HG02763 (cell line): ENCODE data around the gene GORASP1.

Experiments used
- ATAC-seq: cut with Tn5 transposase; IDR thresholded peaks from one replicate; pipeline ENCODE4 v1.9.1; 2021; ENCODE audit warnings: mild to moderate bottlenecking, moderate library complexity; ENCODE audit not compliant: unreplicated experiment

Gene GORASP1

DNA sequence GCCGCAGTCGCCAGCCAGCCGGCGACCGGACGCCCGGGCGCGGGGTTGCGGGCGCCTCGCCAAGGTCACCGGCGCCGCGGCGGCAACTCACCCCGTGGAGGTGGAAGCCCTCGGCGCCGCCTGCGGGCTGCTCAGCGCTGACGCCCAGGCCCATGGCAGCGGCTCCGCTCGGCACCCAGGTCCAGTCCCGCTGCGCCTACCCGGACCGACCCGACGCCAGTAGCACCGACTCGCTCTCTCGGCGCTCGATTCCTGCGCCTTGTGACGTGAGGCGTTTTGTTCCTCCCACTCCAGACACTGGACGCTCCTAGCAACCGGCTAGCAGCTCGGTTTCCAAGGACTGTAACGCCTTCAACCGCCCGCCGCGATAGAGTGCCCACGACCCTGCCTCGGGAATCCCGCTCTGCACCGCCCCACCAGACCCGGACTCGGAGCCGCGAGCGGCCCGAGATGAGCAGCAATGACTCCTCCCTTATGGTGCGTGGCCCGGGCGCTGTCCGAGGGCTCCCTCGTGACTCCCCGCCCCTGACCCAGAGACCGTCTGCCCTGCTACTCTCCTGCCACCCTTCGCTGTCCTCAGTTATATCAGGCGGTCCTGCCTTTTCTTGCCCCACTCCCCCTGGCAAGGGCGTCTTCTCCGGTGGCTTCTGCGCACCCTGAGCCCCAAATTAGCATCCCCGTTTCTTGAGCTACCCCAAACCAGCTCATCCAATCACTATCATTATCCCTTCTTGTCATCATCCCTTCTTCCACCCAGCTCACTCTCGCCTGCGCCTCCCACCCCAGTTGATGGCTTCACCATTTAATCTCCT lies at the start of gene GORASP1, which contains the start of gene TTC21A:
Gene GORASP1, minus strand, starts transcription at position 240 of the 812 bp plus-strand sequence. Its CDS starts 86 bp downstream, at position 154.
Gene TTC21A, plus strand, starts transcription at position 293 of the 812 bp plus-strand sequence. Its CDS starts 158 bp downstream, at position 451.
- peak; percentile 40 for ATAC-seq

- no peak for ATAC-seq
Observed at GRCh38 chr3:39156421-39156820, 49.0 kb upstream of the GORASP1 start.

- ATAC-seq: no peak
Observed at GRCh38 chr3:39154280-39155021, 47.0 kb upstream of the GORASP1 start.

- no peak for ATAC-seq
Observed at GRCh38 chr3:39153977-39154279, 46.5 kb upstream of the GORASP1 start.

- no peak for ATAC-seq
Observed at GRCh38 chr3:39150803-39151631, 43.6 kb upstream of the GORASP1 start.

GRCh38 chr3:39150148-39150802 lies 42.8 kb upstream of the GORASP1 start:
- ATAC-seq: no peak

DNA sequence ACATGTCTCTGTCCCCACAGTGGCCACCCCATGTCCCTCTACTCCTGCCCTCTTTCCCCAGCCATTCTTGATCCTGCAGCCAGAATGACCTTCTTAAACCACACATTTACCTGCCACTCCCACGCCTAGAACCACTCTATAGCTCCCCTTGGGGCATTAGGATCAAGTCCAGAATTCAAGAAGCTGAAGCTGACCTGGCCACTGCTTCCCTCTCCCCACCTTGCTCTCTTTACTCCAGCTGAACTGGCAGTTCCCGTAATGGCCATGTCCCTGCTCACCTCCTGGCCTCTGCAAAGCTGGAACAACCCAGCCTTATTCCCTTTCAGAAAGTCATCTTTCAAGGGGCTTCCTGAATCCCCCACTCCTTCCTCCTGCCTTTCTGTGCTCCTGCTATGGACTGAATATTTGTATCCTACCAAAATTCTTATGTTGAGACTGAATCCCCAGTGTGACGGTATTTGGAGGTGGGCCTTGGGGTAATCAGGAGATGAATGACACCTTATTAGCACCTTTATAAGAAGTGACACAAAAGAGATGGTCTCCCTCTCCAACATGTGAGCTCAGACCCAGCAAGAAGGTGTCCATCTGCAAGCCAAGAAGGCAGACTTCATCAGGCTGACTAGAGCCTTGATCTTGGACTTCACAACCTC lies 42.2 kb upstream of the GORASP1 start:
- no peak for ATAC-seq

GRCh38 chr3:39149059-39149455 lies 41.6 kb upstream of the GORASP1 start:
- no peak for ATAC-seq

- no peak for ATAC-seq
Observed at GRCh38 chr3:39148435-39149058, 41.1 kb upstream of the GORASP1 start.

DNA sequence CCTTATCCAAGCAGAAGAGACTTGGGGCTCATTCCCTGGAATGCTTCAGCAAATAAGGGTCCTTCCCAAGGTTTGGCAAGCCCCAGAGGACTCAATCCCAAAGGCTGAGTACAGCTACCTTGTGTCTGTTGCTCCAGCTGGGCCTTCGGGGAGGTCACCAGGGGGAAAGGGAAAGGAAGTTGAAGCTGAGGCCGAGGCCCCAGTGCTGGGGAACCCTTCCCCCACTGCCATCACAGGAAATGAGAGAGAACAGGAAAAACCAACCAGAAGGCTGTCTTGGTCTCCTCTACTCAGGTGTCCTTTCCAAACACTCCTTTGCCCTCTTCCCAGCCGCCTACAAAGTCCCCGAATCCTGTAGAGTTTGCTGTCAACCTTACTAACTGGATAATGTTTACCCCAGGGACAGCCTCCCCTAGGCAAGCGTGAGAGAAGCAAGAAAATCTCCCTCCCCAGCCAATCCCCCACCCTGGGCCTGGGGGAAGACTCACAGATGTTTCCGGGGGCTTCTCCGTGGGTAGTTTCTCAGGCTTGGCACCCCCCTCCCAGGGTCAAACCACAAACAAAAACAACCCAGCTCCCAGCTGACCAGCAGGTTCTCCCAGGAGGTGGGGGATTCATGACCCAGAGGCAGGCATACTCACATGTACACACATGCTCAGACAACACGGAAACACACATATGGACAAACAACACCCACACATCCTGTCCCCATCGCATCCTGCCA lies 40.4 kb upstream of the GORASP1 start:
- ATAC-seq: peak; percentile 28

DNA sequence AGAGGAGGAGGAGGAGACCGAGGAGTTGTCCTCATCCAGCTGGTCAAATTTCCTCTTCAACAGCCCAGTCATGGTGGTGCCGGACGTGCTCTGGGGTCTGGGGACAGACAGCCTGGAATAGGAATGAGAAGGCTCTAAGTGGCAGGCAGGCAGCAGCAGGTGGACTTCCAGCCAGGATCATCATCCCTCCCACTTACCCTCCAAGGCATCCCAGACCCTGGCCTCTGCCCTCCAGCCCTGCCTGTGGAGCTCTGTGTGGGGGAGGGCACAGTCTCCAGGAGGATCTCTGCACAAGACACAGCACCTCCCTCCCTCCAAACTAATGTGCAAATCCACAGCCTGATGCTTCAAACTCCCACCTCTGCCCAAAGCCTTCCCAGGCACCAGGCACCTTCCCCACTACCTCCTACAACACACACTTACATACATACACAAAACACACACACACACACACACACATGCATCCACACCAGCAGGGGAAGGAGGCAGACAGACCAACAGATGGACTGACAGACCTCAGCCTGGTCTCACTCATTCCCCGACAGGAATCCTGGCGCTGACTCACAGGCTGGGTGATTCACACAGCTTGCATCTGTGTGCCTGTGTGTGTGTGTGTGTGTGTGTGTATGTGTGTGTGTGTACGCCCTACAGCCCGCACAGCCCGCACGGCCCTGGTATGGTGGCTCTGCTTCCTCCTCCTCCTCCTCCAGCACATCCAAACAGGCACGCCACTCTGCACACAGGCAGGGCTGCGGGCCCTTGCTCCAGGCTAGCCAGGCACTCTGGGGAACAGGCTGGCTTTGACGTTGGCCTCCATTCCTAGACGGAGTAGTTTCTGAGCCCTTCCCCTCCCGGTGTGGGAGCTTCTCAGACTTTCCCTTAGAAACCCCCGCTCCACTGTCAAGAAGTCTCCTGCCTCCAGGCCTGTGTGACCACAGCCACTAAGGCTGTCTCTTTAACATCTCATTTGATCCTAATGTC lies 39.5 kb upstream of the GORASP1 start:
- no peak for ATAC-seq

- ATAC-seq: no peak
Observed at GRCh38 chr3:39146083-39146501, 38.7 kb upstream of the GORASP1 start.

DNA sequence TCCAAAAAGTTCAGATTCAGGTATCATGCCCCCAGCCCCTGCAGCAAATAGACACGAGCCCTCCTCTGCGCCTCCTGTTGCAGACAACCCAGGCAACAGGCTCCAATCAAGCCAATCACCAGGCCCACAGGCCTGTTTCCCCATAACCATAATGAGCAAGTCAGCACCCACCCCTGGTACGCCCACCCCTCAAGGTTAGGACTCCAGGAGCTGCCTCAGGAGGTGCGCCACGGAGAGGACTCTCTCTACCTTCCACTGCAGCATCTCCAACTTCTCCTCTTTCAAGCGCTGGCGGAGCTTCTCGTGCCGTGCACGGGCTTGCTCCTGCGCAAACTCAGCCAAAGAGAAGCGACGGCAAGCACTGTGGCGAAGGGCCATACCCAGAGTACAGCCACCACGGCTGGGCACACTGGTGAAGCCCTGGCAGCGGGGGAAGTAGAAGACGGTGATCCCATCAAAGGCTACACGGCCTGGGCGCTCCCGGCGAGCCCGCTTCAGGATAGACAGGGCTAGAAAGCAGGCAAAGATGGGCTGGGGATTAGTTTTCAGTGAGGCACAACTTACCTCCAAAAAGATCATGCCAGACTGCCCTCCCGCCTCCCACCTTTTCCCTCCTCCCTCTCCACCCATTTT lies 37.4 kb upstream of the GORASP1 start:
- ATAC-seq: no peak

GRCh38 chr3:39144095-39144747 lies 36.8 kb upstream of the GORASP1 start:
- ATAC-seq: no peak

- no peak for ATAC-seq
Observed at GRCh38 chr3:39143051-39143885, 35.8 kb upstream of the GORASP1 start.

- no peak for ATAC-seq
Observed at GRCh38 chr3:39142067-39142466, 34.6 kb upstream of the GORASP1 start.
